ENCODE data around the gene RAET1E.

DNA sequence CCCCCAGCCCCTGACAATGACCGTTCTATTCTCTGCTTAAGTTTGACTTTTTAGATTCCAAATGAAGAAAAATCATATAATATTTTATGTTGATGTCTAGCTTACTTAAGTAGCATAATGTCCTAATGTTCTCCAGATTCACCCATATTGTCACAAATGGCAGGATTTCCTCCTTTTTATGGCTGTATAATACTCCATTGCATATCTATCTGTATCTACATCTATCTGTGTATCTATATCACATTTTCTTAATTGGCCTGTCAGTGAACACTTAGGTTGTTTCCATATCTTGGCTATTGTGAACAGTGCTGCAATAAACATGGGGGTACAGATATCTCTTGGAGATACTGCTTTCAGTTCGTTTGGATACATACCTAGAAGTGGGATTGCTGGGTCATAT is 26.7 kb downstream of the RAET1E start:
- no peak for TF ChIP-seq GATA3 (IDR thresholded peaks at IDR 0.05; ENCODE audit: low read depth, low read length)
- no peak for TF ChIP-seq GATA2 (IDR thresholded peaks at IDR 0.05; ENCODE audit: low read depth, low read length)

Measured in SH-SY5Y (cell line).